ENCODE measurements around the gene PRXL2B.

The PRXL2B gene

DNA sequence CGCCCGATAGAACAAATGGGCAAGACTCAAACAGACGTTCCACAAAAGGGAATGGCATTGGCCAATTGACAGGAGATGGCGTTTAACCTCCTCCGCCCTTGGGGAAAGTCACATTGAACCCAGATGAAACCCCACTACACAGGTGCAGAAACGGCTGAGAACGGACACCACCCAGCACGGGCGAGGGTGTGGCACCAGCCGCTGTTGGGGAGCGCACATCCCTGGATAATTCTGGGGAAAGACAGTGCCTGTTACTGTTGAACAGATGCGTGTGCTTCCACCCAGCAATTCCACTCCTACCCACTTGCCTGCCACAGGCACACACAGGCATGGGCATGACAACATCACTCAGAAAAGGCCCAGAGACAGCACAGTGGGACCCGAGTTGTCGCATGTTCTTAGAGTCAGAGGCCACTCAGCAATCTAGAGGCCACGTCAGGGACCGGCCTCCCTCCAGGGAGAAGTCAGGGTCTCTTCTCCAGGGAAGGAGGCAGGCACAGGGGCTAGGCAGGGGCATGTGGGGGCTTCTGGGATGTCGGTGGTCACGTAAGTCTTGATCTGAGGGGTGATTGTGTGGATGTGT is 15.2 kb downstream of the PRXL2B start:
- DNase-seq: no peak

DNA sequence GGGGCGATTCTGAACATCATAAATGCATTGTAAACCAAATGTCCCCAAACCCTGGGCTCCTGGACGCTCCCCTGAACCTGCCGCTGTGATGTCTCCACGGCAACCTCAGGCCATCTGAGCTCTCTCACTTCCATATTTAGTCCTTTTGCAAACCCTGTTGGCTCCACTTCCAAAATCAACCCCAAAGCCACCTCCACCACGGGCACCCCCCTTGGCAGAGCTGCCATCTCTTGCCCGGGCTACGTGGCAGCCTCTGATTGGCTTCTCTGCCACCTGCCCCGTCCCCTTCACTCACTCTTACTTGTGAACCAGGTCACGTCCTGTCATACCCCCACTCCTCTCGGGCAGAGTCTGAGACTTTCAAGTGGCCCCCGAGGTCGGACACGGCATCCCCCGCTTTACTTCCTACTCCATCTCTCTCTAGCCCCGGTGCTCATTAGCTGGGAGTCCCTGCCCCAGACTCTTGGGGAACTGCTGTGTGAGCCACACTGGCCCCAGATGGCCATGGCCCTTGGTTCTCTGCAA is 15.8 kb downstream of the PRXL2B start:
- no peak for DNase-seq

DNA sequence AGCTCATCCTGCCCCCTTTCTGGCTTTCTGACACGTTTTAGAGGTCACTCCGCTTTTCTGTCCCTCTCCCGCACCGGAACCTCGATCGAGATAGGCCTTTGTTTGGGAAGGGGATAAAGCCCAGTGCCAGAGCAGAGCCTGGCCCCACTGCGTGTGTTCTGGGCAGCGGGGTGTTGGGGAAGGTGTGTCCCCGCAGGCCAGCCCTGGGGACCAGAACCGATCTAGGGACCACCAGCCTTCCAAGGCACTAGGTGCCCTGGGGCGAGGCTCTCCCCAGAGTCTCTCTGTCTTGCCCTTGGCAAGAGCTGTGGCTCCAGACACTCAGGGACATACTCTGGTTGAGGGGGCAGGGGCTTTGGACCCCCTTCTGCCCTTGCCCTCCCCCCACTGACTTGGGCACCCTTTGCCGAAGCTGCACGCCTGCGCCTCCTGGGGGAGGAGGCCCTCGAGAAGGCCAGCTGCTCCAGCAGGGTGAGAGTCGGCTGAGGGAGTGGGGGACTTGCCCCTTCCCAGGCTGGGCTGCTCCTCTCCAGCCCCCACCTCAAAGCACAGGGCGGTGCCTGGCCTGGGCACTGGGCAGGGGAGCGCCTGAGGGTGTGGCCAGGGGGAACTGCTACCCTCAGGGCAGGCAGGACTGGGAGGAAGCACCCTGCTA is 16.4 kb downstream of the PRXL2B start:
- DNase-seq: no peak

DNA sequence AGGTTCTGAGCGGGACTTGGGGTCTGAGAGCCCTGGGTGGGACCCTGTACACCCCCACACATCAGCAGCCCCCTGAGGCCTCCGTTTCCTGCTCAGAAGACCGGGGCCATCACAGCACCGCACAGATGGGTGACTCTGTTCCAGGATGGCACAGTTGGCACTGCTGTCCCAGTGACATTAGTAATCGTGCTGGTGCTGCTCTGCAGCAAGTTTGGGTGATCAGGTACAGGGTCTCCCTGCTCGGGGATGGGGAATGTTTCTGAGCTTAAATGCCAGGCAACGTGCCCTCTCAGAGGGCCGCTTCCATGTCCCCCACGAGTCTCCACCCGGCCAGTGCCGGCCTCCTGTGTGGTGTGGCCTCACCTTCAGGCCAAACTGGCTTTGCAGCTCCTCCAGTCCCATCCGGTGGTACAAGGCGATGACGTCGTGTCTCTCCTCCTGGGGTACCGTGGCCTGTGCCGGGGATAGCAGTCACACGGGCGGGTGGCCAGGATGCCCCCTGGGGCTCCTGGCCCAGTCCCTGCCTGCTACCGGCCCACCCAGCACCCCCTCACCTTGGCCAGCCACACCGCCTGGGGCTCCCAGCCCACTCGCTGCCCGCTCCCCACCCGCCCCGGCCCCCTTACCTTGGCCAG is 17.1 kb downstream of the PRXL2B start:
- DNase-seq: no peak

DNA sequence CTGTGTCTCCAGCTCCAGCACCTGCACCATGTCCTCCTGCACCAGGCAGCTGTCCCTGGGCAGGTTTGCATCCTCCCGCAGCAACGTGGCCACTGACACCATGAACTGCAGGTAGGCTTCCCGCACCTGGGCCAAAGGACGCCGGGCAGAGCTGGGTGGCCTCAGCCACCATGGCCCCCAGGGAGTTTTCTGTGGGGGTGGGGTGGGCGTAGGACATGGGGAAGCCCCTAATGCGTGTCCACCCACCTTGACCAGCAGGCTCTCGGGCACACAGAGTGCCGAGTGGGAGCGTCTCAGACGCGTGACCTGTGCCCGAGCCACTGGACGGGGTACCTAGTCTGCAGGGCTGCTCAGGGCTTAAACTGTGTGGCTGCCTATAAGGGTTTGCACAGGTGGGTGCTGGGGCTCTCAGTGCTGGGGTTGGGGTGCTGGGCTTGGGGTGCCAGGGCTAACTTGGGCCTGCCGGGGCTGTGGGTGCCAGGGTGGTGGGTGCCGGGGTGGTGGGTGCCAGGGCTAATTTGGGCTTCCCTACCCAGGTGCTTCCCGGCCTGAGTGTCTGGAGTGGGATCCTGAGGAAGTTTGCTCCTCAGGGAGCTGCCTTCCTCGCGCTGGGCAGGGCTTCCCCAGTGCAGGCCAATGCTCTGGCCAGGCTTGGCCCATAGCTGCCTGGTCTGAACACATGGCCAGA is 17.7 kb downstream of the PRXL2B start:
- no peak for DNase-seq

DNA sequence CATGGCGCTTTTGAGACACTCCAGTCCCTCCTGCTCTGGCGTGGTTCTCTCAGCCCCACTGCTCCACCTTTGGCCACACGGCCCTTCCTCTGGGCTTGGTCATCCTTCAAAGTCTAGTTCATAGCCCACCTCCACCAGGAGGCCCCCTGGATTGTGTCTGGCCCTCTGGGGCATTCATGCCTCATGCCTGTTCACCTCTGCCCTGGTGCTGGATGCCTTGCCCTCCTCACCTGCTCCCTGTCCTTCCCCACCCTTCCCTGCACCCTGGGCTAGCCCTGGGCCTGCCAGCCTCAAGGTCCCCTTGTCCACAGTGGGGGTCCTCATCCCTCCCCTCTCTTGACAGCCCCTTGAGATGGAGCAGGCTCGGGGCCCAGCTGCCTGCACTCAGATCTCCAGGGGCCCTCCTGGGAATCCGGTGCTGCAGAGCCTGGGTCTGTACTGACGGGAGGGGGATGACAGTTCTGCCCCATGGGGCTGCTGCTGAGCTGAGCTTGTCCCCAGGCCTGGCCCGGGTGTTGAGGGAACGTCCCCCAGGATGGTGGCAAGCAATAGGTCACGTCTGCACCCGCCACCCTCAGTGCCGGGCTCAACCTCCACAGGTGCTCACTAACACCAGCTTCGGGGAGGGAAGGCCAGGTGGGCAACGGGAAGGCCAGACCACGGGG is 18.4 kb downstream of the PRXL2B start:
- no peak for DNase-seq

DNA sequence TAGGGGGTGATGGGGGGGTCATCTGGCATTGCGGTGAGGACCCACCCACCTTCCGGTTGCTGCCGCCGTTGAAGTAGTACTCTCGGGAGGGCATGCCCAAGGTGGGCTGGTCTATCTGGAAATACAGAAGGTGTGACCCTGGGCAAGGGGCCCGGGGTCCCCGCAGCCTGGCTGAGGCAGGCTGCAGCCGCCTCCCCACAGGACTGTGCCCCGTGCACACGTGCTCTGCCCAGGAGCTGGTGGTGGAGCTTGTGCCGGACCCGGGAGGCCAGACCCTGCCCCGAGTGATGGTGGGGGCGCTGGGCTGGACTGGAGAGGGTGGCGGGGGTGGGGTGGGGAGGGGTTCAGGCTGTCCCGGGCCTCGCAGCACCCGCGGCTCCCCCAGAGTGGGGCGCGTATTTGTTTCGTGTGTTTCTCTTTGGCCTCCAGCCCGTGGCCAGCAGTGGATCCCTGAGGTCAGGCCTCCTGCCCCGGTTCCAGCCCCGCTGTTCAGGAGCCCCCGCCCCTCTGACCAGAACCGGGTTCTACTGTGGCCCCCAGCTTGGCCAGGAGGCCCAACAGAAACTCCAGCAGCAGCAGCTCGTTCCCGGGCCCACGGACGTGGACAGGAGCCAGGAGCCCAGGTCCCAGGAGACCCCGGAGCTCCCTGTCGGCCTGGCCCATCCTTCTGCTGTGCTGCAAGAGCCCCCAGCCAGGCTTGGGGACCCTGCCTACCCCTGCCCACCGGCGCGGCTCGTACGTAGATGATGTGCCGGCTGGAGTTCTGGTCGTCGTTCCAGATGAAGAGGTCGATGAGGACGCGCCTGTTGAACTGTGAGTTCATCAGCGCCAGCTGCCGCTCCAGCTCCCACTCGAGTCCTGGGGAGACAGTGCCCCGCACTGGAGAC is 19.2 kb downstream of the PRXL2B start:
- no peak for DNase-seq

DNA sequence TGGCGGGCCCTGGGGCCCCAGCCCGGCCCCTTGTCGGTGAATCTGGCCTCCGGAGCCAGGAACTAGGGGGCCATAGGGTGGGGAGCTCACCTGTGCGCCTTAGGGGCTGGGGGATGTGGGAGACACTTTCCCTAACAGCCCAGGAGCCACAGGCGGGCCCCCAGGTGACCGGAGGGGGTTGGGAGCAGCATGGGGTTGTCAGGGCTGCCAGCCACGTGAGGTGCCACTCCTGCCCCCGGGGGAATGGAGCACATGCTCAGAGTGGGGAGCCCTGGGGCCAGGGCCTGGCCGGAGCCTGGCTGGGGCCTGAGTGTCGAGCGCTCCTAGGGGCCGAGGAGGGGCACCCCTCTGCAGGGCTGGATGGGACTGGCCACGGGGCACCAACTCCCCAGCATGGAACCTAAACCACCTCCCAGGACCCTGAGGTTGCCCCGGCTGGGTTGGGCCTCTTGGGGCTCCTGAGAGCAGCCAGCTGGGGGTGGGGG is 19.9 kb downstream of the PRXL2B start:
- DNase-seq: no peak

DNA sequence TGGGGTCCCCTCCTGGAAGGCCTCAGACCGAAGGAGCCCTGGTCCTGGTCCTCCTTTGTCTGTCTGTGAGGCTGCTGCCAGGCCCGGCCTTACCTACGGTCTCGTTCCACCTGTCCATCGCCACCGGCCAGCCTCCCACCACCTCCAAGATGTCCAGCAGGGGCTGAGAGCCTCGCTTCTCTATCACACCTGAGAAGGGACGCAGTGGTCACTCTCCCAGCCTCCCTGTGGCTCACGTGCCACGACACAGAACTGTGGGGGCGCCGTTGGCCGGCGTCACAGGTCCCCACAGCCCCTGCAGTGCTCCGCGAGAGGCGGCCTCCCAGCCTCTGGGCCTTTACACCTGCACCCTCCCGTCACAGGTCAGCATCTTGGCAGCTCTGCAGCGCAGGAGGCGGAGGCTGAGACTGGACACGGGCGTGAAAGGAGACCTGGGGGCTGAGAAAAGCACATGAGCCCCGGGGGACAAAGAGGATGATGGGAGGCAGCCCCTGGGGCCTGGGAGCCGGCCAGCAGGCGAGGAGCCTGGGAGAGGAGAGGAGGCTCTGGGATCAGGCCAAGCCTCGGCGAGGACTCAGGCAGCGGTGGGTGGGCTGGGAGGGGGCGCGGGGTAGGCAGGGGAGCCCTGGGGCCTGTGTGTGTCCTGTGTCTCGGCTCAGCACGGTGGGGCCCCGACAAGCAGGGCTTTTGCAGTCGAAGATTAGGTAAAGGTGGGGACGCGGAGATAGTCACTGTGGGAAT is 20.5 kb downstream of the PRXL2B start:
- no peak for DNase-seq

DNA sequence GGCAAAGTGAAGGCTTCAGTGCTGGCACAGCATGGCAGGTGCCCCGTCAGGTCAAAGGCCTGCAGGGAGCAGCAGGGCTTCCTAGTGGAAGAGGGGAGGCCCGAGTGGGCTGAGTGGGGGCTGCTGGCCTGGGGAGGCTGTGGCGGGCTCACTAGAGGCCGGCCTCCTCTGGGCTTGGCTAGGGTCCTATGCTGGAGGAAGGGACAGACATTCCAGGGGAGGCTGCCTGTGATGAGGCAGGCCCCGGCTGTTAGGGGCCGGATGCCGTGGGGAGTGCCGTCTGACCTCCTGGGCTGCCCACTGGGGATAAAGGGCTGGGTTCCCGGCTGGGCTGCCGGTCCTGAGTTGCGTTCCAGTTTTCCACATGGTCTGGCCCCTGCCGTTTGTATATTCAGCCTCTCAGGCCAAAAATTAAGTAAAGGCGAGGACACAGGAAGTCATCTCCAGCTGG is 21.1 kb downstream of the PRXL2B start:
- no peak for DNase-seq

DNA sequence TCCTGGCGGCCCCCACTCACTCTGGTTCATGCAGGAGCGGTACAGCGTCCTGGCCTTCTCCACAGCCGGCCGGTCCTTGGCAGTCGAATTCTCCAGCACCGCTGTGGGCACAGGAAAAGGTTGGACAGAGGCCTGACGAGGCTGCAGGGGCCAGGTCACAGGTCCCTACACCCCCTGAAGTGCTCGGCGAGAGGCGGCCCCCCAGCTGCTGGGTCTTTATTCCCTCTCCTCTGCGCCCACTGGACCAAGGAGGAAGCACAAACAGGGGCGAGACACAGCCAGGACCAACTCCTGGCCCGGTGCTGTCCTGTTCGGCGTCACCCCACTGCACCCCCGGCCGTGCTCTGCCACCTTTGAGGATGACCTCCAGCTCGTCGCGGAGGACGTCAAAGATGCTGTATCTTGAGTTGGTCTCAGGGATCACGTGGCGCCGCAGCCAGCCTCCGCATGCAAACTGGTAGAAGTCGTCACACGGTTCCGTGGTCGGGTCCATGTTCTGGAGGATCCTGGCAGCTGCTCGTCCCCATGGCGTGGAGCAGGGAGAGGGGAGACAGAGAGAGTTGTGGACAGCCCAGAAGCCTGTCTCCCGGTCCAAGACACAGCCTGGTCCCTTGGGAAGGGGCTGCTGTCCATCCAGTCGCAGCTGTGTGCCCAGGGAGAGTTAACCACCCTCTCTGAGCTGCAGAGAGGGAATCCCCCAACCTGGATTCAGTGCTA is 22.9 kb downstream of the PRXL2B start:
- no peak for DNase-seq

DNA sequence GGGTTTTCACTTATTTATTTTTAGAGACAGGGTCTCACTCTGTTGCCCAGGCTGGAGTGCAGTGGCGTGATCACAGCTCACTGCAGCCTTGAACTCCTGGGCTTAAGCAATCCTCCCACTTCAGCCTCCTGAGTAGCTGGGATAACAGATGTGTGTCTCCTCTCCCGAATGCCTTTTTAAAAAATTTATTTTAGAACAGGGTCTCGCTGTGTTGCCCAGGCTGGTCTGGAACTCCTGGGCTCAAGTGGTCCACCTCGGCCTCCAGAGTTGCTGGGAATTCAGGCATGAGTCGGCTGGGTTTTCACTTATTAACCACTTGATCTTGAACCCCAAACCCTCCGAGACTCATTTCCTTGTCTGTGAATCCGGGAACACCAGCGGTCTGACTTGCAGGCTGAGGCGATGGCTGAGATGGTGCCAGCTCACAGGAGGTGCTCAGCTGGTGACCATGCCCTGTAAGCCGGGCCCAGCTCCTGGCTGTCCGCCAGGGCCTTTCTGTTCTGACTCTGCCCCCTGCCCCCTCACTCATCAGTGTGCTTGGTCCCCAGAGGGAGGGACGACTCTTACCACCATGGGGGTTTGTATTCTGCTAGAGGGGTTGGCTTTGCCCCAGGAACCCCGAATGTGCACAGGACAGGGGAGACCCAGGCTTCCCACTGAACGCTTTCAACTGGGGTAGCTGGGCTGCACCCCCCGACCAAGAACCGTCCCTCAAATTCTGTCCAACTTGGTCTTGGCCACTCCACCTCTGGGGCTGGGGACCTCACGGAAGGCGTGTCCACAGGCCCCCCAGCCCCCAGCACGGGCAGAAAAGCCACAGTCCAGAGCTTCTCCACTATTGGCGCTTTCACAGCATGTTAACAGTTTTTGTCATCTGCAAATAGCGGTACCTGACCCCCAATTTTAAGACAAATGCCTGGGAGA is 23.7 kb downstream of the PRXL2B start:
- DNase-seq: no peak

DNA sequence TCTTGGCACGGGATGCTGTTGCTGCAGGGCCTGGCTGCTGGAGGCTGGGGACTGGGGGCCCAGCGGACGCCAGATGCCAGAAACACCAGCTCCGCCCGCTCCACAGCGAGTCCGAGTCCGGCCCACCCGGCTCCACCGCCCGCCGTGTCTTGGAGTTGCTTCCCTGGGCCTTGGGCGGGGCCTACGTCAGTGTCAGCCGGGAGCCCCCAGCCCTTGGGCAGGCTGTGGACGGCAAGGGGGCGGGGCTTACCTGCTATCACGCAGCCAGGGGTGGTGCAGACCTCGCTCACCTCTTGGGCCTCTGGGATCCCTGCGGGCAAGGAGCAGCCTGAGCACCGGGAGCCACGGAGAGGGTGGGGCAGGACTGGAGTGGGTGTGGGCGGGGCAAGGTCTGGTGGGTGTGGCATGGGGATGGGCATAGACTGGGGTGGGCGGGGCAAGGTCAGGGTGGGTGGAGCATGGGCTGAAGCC is 24.5 kb downstream of the PRXL2B start:
- DNase-seq: no peak

DNA sequence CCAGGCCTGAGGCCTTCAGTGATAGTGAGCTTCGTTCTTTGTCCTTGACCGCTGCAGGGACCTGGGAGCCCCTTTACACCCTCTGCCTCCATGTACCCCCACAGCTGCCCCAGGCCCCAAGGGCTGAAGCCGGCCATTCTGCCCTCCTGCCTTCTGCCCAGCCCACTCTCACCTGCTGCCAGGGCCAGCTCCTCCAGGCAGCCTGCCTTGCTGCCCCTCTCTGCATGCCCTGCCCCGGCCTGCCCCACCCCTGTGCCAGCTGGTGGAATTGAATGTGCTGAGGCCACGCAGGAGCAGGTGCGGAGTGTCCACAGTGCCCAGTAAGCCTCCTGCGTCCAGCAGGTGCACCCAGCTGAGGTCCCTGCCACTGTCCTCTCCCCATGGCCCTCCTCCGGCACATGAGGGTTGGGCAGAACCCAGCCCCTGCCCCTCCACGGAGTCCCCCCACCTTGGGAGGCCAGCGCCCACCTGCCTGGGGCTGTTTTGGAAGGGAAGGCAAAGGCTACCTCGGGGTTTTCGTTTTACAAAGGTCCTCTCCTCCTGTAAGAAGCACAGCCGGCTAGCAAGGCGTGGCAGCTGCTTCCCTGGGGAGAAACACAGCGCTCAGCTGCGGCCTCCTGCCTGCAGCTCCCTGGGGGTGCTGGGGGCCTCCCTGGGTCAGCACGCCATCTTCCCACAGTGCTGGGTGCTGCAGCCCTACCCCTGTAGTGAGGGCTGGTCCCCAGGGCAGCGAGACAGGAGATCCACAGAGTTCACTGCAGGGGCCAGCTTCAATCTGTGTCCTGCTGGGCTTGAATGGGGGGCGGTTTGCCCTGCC is 25.3 kb downstream of the PRXL2B start:
- DNase-seq: no peak

DNA sequence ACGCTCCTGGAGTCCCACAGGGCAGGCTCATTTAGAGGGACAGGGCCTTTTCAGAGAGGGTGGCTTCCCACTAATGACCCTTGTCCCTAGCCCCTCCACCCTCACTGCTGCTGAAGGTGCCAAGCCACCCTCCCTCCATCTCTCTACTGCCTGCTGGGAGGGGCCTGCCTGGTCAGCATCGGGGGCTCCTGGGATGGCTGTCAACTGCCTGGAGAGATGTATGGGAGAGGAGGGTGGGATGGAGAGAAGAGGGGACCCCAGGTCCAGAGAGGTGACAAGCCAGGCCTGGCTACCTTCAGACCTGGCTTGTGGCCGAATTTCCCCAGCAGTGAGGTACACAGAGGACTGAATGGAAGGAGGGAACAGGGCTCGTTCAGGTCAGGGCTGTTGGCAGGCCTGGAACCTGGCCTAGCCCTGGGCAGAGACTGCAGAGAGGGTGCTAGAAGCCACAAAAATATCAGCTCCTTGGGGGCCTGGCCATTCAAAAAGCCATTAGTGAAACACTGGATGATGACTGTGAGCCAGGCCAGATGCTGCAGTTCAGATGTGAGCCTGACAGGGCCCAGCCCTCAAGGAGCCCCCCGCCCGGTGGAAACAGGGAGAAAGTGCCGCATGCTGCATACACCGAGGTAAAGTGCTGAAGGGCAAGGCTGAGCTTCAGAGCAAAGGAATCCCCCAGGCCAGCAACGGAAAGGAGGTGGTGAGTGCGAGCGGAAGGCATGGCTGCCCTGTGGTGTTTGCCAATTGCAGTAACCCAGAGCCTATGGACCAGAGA is 26.2 kb downstream of the PRXL2B start:
- no peak for DNase-seq

DNA sequence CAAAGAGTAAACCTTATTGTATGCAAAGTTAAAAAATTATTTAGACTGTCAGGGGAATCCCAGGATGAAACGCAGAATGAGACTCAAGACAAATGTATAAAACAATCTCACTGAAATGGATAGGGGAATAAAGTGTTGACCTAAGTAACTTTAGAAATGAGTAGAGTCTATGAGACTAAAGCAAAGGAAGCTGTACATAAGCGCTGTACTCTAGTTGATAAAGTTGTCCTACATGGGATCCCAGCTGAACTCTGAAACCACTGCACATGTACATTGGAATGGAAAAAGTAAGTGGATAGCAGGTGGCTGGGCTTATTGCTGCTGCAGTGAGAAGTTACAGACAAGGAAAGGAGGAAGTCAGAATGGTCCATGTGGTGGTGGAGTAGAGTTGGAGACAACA is 27.6 kb downstream of the PRXL2B start:
- no peak for DNase-seq

DNA sequence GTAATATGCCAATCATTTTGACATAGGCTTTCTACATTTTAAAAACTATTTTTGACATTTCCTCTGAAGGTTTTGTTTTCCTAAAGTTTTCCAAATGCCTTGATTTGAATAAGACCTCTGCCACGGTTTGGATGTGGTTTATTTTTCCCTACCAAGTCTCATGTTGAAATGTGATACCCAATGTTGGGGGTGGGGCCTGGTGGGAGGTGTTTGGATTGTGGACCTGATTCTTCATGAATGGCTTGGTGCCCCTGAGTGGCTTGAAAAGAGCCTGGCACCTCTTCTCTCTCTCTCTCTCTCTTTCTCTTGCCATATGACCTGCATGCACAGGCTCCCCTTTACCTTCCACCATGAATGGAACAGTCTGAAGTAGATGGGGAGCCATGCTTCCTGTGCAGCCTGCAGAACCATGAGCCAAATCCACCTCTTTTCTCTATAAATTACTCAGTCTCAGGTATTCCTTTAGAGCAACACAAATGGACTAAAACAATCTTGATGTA is 31.4 kb downstream of the PRXL2B start:
- DNase-seq: no peak
